Calu3 (cell line): Measurements from ENCODE around the gene AHCY. TPM values are rescaled to one million over a fixed set of nuclear protein-coding genes. Genes with fewer than 3 reads are reported as not detected.

Experiments
- BruUV-seq: library from RNA; stranded (reverse); fragments of 400-500 nt; replicated peaks from 2 replicates; lab custom pipeline; 2021; lab: Mats Ljungman, UMichigan
- CTCF ChIA-PET: fragments of 300-600 bp; sonication (Branson Sonifier 250); formaldehyde crosslinking; loops from one replicate; lab custom pipeline; 2022; ENCODE audit warnings: antibody characterized with exemption; lab: Charles Lee
- DNase-seq: peaks from one replicate; pipeline ENCODE4 v3.0.0; 2022
- H3K27ac Mint-ChIP-seq: one replicate; pipeline ENCODE4 v1.8.0; 2022; ENCODE audit warnings: mixed read lengths; ENCODE audit not compliant: unreplicated experiment
- H3K27me3 Mint-ChIP-seq: one replicate; pipeline ENCODE4 v1.8.0; 2022; ENCODE audit warnings: mixed read lengths; ENCODE audit not compliant: unreplicated experiment
- H3K36me3 Mint-ChIP-seq: one replicate; pipeline ENCODE4 v1.8.0; 2022; ENCODE audit warnings: mild to moderate bottlenecking, moderate library complexity, mixed read lengths; ENCODE audit not compliant: insufficient read depth, unreplicated experiment
- H3K4me1 Mint-ChIP-seq: one replicate; pipeline ENCODE4 v1.8.0; 2022; ENCODE audit warnings: mild to moderate bottlenecking, low read depth, mixed read lengths; ENCODE audit not compliant: unreplicated experiment
- H3K4me3 Mint-ChIP-seq: one replicate; pipeline ENCODE4 v1.8.0; 2022; ENCODE audit warnings: mild to moderate bottlenecking, low read depth, moderate library complexity, mixed read lengths; ENCODE audit not compliant: unreplicated experiment
- H3K9me3 Mint-ChIP-seq: one replicate; pipeline ENCODE4 v1.8.0; 2022; ENCODE audit warnings: low read depth, mixed read lengths; ENCODE audit not compliant: unreplicated experiment
- CTCF ChIP-seq: fragments of 200-600 bp; IDR thresholded peaks from one replicate; pipeline ENCODE4 v1.8.0; 2022; ENCODE audit warnings: antibody characterized with exemption; ENCODE audit not compliant: unreplicated experiment
- intact Hi-C: fragments of 100-400 bp; cut with micrococcal nuclease; formaldehyde crosslinking; loops from one replicate; pipeline ENCODE4 v1.10.0; 2022; ENCODE audit not compliant: unreplicated experiment
- total RNA-seq: library from RNA; stranded (reverse); gene quantifications from 2 replicates; pipeline ENCODE4 v1.2.3, GENCODE V29; 2022

The AHCY gene
- total RNA-seq, 1 experiment from 2014 or later, result 179 TPM

DNA sequence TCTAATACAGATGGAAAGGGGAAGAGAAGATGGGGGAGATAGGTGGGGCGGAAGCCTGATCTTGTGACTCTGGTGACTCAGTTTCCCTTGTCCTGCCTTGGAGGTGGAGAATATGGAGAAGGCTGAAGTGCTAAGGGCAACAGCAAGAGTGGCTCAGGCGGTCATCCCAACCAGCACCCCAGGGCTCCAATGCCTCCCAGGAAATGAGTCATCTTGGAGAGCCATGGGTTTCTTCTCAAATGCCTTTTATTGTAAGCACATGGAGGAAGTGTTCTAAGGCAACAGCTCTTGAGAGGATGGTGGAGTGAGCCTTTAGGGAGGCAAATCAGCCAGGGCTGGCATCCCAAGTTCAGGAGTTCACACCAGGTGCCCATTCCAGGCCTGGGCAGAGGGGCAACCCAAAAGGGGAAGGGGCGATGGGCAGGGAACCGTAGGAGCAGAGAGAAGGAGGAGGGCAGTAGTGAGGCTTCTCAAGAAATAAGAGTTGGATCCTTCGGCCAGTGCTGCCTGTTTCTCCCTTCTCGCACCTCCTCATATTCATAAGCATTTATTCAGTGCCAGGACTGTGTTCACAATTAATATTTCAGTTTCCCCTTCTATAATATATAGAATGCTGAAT is 13.2 kb upstream of the AHCY start:
- TF ChIP-seq CTCF, result no peak
- BruUV-seq, result no TSS peak
- intact Hi-C loops, result no loop called here
- H3K36me3 Mint-ChIP-seq, result peaks cover 19% of the 10 kb centered on the region
- no peak overlapping the region for H3K4me3 Mint-ChIP-seq
- DNase-seq, result peak; percentile 41
- H3K27me3 Mint-ChIP-seq, result no peaks in the 10 kb centered on the region
- H3K9me3 Mint-ChIP-seq, result peaks cover 6% of the 10 kb centered on the region
- CTCF ChIA-PET, result no interaction called here
- peak overlapping the region; percentile 79 for H3K27ac Mint-ChIP-seq
- peaks cover 72% of the 10 kb centered on the region for H3K4me1 Mint-ChIP-seq

DNA sequence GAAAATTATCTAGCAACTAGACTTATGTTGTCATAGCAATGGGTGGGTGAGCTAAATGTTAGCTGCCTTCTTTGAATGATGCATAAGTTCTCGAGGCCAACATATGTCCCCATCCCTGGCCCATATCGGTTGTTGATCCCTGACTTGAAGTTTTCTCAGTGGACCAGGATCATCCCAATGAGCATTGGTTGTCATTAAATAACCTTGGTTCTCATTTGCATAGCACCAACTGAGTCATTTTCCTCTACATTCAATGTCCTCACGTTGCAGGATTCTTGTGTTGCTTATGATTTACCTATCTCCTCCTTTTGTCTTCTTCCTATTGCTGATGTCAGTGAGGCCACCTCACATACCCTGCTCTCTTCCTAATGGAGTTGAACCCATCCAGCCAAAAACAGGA is 12.1 kb upstream of the AHCY start:
- peaks cover 75% of the 10 kb centered on the region for H3K4me1 Mint-ChIP-seq
- no TSS peak for BruUV-seq
- peaks cover 19% of the 10 kb centered on the region for H3K36me3 Mint-ChIP-seq
- intact Hi-C loops, result no loop called here
- peak overlapping the region; percentile 79 for H3K27ac Mint-ChIP-seq
- TF ChIP-seq CTCF, result no peak
- H3K4me3 Mint-ChIP-seq, result no peak overlapping the region
- no peak for DNase-seq
- H3K27me3 Mint-ChIP-seq, result no peaks in the 10 kb centered on the region
- H3K9me3 Mint-ChIP-seq, result peaks cover 6% of the 10 kb centered on the region
- CTCF ChIA-PET, result interaction anchor here (0.6 to 5.1 kb wide), 8 partner anchors 17 to 208 kb away, joined by 3 to 51 read pairs (median 8); partner anchors contain the start of gene ITCH

GRCh38 chr20:34312544-34313217 is 9.5 kb upstream of the AHCY start:
- DNase-seq, result peak; percentile 97
- Mint-ChIP-seq H3K27me3 (no peaks in the 10 kb centered on the region), H3K4me3 (peak overlapping the region; percentile 67), H3K4me1 (peaks cover 61% of the 10 kb centered on the region), H3K36me3 (peaks cover 19% of the 10 kb centered on the region), H3K9me3 (peaks cover 6% of the 10 kb centered on the region), H3K27ac (peak overlapping the region; percentile 34)
- CTCF ChIA-PET, result interaction anchor here (0.5 to 5.1 kb wide), 49 partner anchors 9 to 457 kb away, joined by 3 to 51 read pairs (median 4); partner anchors contain the start of genes DYNLRB1, ITCH and TP53INP2
- no TSS peak for BruUV-seq
- peak; percentile 100 for TF ChIP-seq CTCF
- intact Hi-C loops, result loop anchor here (2.0 to 5.0 kb wide), 5 partner anchors 80 to 210 kb away; no protein-coding TSS in a partner anchor

GRCh38 chr20:34312024-34312460 is 8.9 kb upstream of the AHCY start:
- Mint-ChIP-seq H3K27me3 (no peaks in the 10 kb centered on the region), H3K9me3 (peaks cover 6% of the 10 kb centered on the region), H3K27ac (peak overlapping the region; percentile 34), H3K4me1 (peaks cover 61% of the 10 kb centered on the region), H3K4me3 (peak overlapping the region; percentile 67), H3K36me3 (peaks cover 19% of the 10 kb centered on the region)
- no peak for TF ChIP-seq CTCF
- no peak for DNase-seq
- BruUV-seq, result no TSS peak
- intact Hi-C loops, result loop anchor here (2.0 to 5.0 kb wide), 5 partner anchors 80 to 211 kb away; no protein-coding TSS in a partner anchor
- CTCF ChIA-PET, result interaction anchor here (0.6 to 5.1 kb wide), 44 partner anchors 10 to 457 kb away, joined by 3 to 51 read pairs (median 4); partner anchors contain the start of genes DYNLRB1, ITCH and TP53INP2
